GM23248 (cell line): ENCODE measurements around the gene PALD1. TPM values are rescaled to one million over a fixed set of nuclear protein-coding genes. Genes with fewer than 3 reads are reported as not detected.
"Not testable (repeated sequence)": the region's sequence is repeated elsewhere in the genome, so short reads cannot be mapped to it uniquely, and the experiment has no call there.

Experiments
- DNase-seq: peaks from one replicate; pipeline ENCODE4 v3.0.0-alpha.2; 2015
- H2AFZ ChIP-seq: fragments of 200-600 bp; sonication (generic); 2 replicates; pipeline ENCODE4 v1.6.1; 2016; ENCODE audit warnings: antibody characterized with exemption
- H3F3A ChIP-seq: fragments of 200-600 bp; sonication (generic); 2 replicates; pipeline ENCODE4 v1.6.1; 2016; ENCODE audit warnings: mild to moderate bottlenecking, antibody characterized with exemption, mixed run types; ENCODE audit not compliant: insufficient read depth
- H3K27ac ChIP-seq: fragments of 200-600 bp; sonication (generic); 2 replicates; pipeline ENCODE4 v1.5.1; 2016; ENCODE audit warnings: mild to moderate bottlenecking
- H3K27me3 ChIP-seq: fragments of 200-600 bp; sonication (generic); replicated peaks from 2 replicates; pipeline ENCODE4 v1.6.1; 2016; ENCODE audit warnings: mild to moderate bottlenecking; ENCODE audit not compliant: insufficient read depth
- H3K36me3 ChIP-seq: fragments of 200-600 bp; sonication (generic); 2 replicates; pipeline ENCODE4 v1.6.1; 2016; ENCODE audit warnings: low read depth, mild to moderate bottlenecking
- H3K4me1 ChIP-seq: fragments of 200-600 bp; sonication (generic); 2 replicates; pipeline ENCODE4 v1.6.1; 2016; ENCODE audit warnings: mild to moderate bottlenecking; ENCODE audit not compliant: insufficient read depth
- H3K4me2 ChIP-seq: fragments of 200-600 bp; sonication (generic); one replicate; pipeline ENCODE4 v1.6.1; 2016; ENCODE audit warnings: mild to moderate bottlenecking; ENCODE audit not compliant: unreplicated experiment
- H3K4me3 ChIP-seq: fragments of 200-600 bp; sonication (generic); 2 replicates; pipeline ENCODE4 v1.5.1; 2016; ENCODE audit warnings: mild to moderate bottlenecking
- H3K79me2 ChIP-seq: fragments of 200-600 bp; sonication (generic); 2 replicates; pipeline ENCODE4 v1.6.1; 2016; ENCODE audit warnings: mild to moderate bottlenecking; ENCODE audit not compliant: insufficient read depth
- H3K9ac ChIP-seq: fragments of 200-600 bp; sonication (generic); 2 replicates; pipeline ENCODE4 v1.6.1; 2016; ENCODE audit warnings: mild to moderate bottlenecking
- H3K9me2 ChIP-seq: fragments of 200-600 bp; sonication (generic); 2 replicates; pipeline ENCODE4 v1.6.1; 2016; ENCODE audit warnings: mixed run types, mild to moderate bottlenecking, moderate library complexity; ENCODE audit not compliant: insufficient read depth
- H3K9me3 ChIP-seq: fragments of 200-600 bp; sonication (generic); one replicate; pipeline ENCODE4 v1.6.1; 2017; ENCODE audit warnings: low read depth
- H4K20me1 ChIP-seq: fragments of 200-600 bp; sonication (generic); 2 replicates; pipeline ENCODE4 v1.6.0; 2016; ENCODE audit not compliant: insufficient read depth
- EZH2 ChIP-seq: fragments of 200-600 bp; sonication (generic); IDR thresholded peaks from 2 replicates; pipeline ENCODE4 v1.6.1; 2018; ENCODE audit warnings: antibody characterized with exemption, mild to moderate bottlenecking; ENCODE audit not compliant: insufficient read depth, poor library complexity, severe bottlenecking
- EZH2phosphoT487 ChIP-seq: fragments of 200-600 bp; sonication (generic); IDR thresholded peaks from 2 replicates; pipeline ENCODE4 v1.6.1; 2018; ENCODE audit warnings: antibody characterized with exemption, moderate library complexity, mild to moderate bottlenecking, low read depth; ENCODE audit not compliant: insufficient read depth
- WGBS, 2 experiments: methylation state at CpG; one replicate each; pipeline ENCODE4 v1.1.6; 2015 to 2017; ENCODE audit warnings: low lambda C conversion rate in 2 of 2, low coverage in 1 of 2; ENCODE audit errors: missing lambda C conversion rate in 2 of 2; 5-methylcytosine and 5-hydroxymethylcytosine counted together
- in situ Hi-C: fragments of 300-500 bp; cut with MboI; formaldehyde crosslinking; loops from 2 replicates; pipeline ENCODE4 v1.15.0; 2020
- polyA plus RNA-seq: library from polyadenylated mRNA; unstranded; fragments of >200 nt; fragmentation: Nextera tagmentation; extraction: Ambion mirVana; gene quantifications from 2 replicates; pipeline ENCODE4 v1.2.1, GENCODE V29; 2016
- total RNA-seq: library from RNA; depleted of rRNA; stranded (reverse); fragments of >200 nt; shearing (Covaris generic); gene quantifications from 2 replicates; pipeline ENCODE4 v1.2.3, GENCODE V29; 2014

PALD1 gene
- total and polyA plus RNA-seq, 2 experiments from 2014 or later = not detected

DNA sequence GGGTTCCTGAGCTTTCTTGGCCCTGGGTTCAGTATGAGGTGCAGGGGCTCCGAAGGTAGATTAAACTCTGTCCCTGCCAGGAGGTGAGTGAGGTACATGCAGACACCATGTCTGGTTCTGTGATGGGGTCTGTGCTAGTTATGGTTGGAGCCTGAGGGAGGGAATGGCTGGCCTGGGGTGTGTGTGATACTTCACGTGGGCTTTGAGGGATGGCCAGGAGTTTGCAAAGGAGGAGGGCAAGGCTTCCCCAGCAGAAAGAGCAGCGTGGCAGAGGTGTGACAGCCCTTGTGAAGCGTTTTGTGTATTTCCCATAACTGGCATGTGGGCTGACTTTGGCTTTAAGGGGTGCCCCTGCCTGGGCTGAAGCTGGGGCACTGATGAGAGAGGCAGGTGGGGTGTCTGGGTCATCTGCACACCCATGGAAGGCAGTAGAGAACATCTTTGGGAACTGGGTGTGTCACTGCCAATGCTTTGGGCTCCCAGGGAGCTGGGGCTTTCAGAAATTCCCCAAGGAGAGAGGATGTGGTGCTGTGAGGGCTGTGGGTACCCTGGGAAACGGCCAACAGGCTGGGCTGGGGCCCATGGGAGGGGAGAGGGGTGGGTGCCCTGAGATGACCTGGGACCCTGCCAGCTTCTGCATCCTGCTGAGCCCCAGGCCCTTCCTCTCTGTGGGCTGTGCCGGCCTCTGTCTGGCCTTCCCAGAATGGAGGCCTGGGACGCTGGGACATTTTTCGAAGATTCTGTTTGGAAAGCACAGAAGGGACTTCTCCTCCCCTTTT lies 4.6 kb downstream of the PALD1 start:
- Histone ChIP-seq H3K36me3 (no peaks in the 10 kb centered on the region), H3K9me3 (no peaks in the 10 kb centered on the region), H3K4me2 (no peak overlapping the region), H4K20me1 (no peaks in the 10 kb centered on the region), H3K27me3 (peaks cover 9% of the 10 kb centered on the region), H3K9me2 (no peaks in the 10 kb centered on the region), H3K79me2 (no peaks in the 10 kb centered on the region), H3K4me3 (no peak overlapping the region), H3K27ac (no peak overlapping the region), H2AFZ (no peak overlapping the region), H3F3A (no peaks in the 10 kb centered on the region), H3K9ac (no peak overlapping the region), H3K4me1 (no peaks in the 10 kb centered on the region)
- WGBS, 2 experiments = 55 to 66% methylated on average over 8 of the region's 8 CpGs
- TF ChIP-seq EZH2phosphoT487 (no peak), EZH2 (no peak)
- in situ Hi-C loops = no loop called here
- no peak for DNase-seq

GRCh38 chr10:70483872-70484271 lies 5.3 kb downstream of the PALD1 start:
- H3K9ac ChIP-seq, DNase-seq, H3K27ac ChIP-seq, H3K4me2 ChIP-seq, H3F3A ChIP-seq, H2AFZ ChIP-seq, H3K36me3 ChIP-seq, H3K27me3 ChIP-seq, H3K79me2 ChIP-seq, H4K20me1 ChIP-seq, in situ Hi-C loops, H3K9me3 ChIP-seq, H3K9me2 ChIP-seq, H3K4me3 ChIP-seq, H3K4me1 ChIP-seq: not testable (repeated sequence)
- WGBS, 2 experiments = 84 to 86% methylated on average over 6 of the region's 6 CpGs

GRCh38 chr10:70487824-70488223 lies 9.3 kb downstream of the PALD1 start:
- Histone ChIP-seq H3K4me2 (no peak overlapping the region), H3F3A (no peaks in the 10 kb centered on the region), H3K9me3 (no peaks in the 10 kb centered on the region), H3K4me3 (no peak overlapping the region), H3K4me1 (no peaks in the 10 kb centered on the region), H3K36me3 (no peaks in the 10 kb centered on the region), H3K27ac (no peak overlapping the region), H4K20me1 (no peaks in the 10 kb centered on the region), H3K79me2 (no peaks in the 10 kb centered on the region), H3K27me3 (no peaks in the 10 kb centered on the region; the same call in 1 of the 2 replicates), H2AFZ (no peak overlapping the region), H3K9me2 (no peaks in the 10 kb centered on the region), H3K9ac (no peak overlapping the region)
- TF ChIP-seq EZH2phosphoT487 = no peak
- TF ChIP-seq EZH2 = no peak
- WGBS, 2 experiments = 49 to 60% methylated on average over 3 of the region's 3 CpGs
- no peak for DNase-seq
- in situ Hi-C loops = no loop called here

GRCh38 chr10:70490142-70490541 lies 11.6 kb downstream of the PALD1 start:
- Histone ChIP-seq H3K27me3 (peaks cover 11% of the 10 kb centered on the region), H3K9ac (no peak overlapping the region), H3K4me2 (no peak overlapping the region), H3F3A (no peaks in the 10 kb centered on the region), H3K4me1 (no peaks in the 10 kb centered on the region), H3K4me3 (no peak overlapping the region), H3K9me2 (no peaks in the 10 kb centered on the region), H3K79me2 (no peaks in the 10 kb centered on the region), H3K27ac (no peak overlapping the region), H3K9me3 (no peaks in the 10 kb centered on the region), H3K36me3 (no peaks in the 10 kb centered on the region), H2AFZ (no peak overlapping the region), H4K20me1 (no peaks in the 10 kb centered on the region)
- in situ Hi-C loops = no loop called here
- no peak for DNase-seq
- WGBS, 2 experiments = 67 to 78% methylated on average over 4 of the region's 4 CpGs
- no peak for TF ChIP-seq EZH2
- no peak for TF ChIP-seq EZH2phosphoT487

DNA sequence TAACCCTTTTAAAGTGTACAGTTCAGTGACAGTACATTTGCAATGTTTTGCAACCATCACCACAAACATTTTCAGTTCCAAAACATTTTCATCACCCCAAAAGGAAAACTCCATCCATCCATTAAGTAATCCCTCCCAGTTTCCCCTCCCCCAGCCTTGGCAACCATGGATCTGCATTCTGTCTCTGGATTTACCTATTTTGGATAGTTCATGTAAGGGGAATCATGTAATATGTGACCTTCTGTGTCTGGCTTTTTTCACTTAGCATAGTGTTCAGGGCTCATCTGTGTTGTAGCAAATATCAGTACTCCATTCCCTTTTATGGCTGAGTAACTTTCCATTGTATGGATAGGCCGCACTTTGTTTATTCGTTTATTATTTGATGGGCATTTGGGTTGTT lies 13.0 kb downstream of the PALD1 start:
- Histone ChIP-seq H3K9ac (no peak overlapping the region), H3K9me3 (no peaks in the 10 kb centered on the region), H3F3A (no peaks in the 10 kb centered on the region), H3K27ac (no peak overlapping the region), H4K20me1 (no peaks in the 10 kb centered on the region), H3K4me3 (no peak overlapping the region), H3K4me2 (no peak overlapping the region), H3K4me1 (no peaks in the 10 kb centered on the region), H3K27me3 (peaks cover 23% of the 10 kb centered on the region), H3K36me3 (no peaks in the 10 kb centered on the region), H3K9me2 (no peaks in the 10 kb centered on the region), H3K79me2 (no peaks in the 10 kb centered on the region), H2AFZ (no peak overlapping the region)
- TF ChIP-seq EZH2 (no peak), EZH2phosphoT487 (no peak)
- WGBS, 2 experiments = 83 to 84% methylated on average over 2 of the region's 2 CpGs
- no peak for DNase-seq
- in situ Hi-C loops = no loop called here
